T-helper 2 cell treated with Interferon-gamma antibody and Interleukin-4, amounts not matched to agents 5 μg/mL and 100 μg/mL, for 36 hours (primary cell): ENCODE data around the gene STK17A.
"Not testable (repeated sequence)": the region's sequence is repeated elsewhere in the genome, so short reads cannot be mapped to it uniquely, and the experiment has no call there.

Experiments used
- DNase-seq: peaks from one replicate; pipeline ENCODE4 v3.0.0; 2021; ENCODE audit warnings: low spot score
- H3K27ac Mint-ChIP-seq: one replicate; pipeline ENCODE4 v1.8.0; 2021; ENCODE audit warnings: mild to moderate bottlenecking, mixed read lengths
- H3K27me3 Mint-ChIP-seq: one replicate; pipeline ENCODE4 v1.8.0; 2021; ENCODE audit warnings: low read depth, mixed read lengths
- H3K36me3 Mint-ChIP-seq: one replicate; pipeline ENCODE4 v1.8.0; 2021; ENCODE audit warnings: low read depth, mixed read lengths
- H3K4me1 Mint-ChIP-seq: one replicate; pipeline ENCODE4 v1.8.0; 2021; ENCODE audit warnings: low read depth, mixed read lengths
- H3K4me3 Mint-ChIP-seq: one replicate; pipeline ENCODE4 v1.8.0; 2022; ENCODE audit warnings: mild to moderate bottlenecking, moderate library complexity, mixed read lengths
- H3K9me3 Mint-ChIP-seq: one replicate; pipeline ENCODE4 v1.8.0; 2021; ENCODE audit warnings: mixed read lengths

Gene STK17A

DNA sequence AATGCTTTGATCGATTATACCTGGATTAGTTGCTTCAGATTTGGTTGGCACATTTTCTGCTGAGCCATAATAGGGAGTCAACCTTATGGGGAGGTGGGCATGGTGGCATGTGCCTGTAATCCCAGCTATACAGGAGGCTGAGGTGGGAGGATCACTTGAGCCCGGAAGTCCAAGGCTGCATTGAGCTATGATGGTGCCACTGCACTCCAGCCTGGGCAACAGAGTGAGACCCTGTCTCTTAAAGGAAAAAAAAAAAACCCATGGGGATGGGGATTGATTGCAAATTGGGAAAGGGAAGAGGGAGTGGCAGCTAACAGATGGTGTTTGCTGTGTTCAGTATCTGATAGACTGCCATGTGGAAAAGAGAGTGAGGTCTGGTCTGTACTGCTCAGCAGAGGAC, 11.1 kb downstream of the STK17A start:
- no peaks in the 10 kb centered on the region for H3K9me3 Mint-ChIP-seq
- H3K27ac Mint-ChIP-seq = peak overlapping the region; percentile 43
- H3K4me3 Mint-ChIP-seq = peak overlapping the region; percentile 28
- DNase-seq = no peak
- H3K36me3 Mint-ChIP-seq = peaks cover 43% of the 10 kb centered on the region
- H3K4me1 Mint-ChIP-seq = peaks cover 53% of the 10 kb centered on the region
- no peaks in the 10 kb centered on the region for H3K27me3 Mint-ChIP-seq

DNA sequence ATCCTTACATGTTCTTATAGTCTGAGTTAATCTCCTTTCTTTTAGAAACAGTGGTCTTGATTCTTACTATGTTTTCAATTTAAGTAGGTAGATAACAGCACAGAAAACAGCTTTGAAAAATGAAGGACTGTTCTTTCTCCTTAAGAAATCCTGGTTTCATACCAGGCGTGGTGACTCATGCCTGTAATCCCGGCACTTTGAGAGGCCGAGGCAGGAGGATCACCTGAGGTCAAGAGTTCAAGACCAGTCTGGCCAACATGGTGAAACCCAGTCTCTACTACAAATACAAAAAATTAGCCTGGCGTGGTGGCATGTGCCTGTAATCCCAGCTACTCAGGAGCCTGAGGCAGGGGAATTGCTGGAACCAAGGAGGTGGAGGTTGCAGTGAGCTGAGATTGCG, 13.5 kb downstream of the STK17A start:
- H3K27ac Mint-ChIP-seq, H3K4me3 Mint-ChIP-seq, DNase-seq, H3K27me3 Mint-ChIP-seq, H3K9me3 Mint-ChIP-seq: not testable (repeated sequence)
- Mint-ChIP-seq H3K36me3 (peaks cover 43% of the 10 kb centered on the region), H3K4me1 (peaks cover 39% of the 10 kb centered on the region)

DNA sequence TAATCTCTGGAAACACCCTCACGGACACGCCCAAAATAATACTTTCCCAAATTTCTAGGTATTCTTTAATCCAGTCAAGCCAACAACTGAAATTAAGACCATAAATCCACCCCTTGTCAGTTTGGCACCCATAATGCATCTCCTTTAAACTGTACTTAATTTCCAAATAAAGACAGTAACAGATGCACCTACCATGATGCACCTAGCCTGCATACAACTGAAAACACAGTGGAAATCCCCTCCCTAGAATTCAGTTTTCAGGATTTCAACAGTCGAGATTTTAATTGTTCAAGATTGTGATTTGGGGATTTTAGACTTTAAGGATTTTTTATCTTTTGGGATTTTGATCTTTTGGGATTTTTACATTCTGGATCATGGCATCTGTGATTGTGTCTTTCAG, 17.1 kb downstream of the STK17A start:
- H3K4me3 Mint-ChIP-seq = no peak overlapping the region
- peaks cover 7% of the 10 kb centered on the region for H3K9me3 Mint-ChIP-seq
- H3K27ac Mint-ChIP-seq = no peak overlapping the region
- no peak for DNase-seq
- H3K27me3 Mint-ChIP-seq = no peaks in the 10 kb centered on the region
- H3K36me3 Mint-ChIP-seq = peaks cover 37% of the 10 kb centered on the region
- H3K4me1 Mint-ChIP-seq = peaks cover 18% of the 10 kb centered on the region

DNA sequence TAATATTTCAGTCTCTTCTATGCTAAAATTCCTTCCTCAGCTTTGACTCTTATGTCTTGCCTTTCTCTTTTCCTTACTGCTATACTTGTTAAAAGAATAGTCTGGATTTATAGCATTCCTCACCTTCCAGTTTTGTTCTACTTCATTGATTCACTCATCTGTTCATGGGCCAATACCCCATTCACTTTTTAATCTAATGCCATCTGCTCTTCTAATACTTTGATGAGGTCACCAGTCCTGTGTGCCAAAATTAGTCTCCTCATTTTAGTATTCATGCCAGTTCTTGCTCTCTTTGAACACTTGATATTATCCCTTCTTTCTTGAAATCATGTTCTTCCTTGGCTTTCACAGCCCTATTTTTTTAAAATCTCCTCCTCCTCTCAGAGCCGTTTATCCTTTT, 19.3 kb downstream of the STK17A start:
- Mint-ChIP-seq H3K9me3 (peaks cover 7% of the 10 kb centered on the region), H3K4me1 (peaks cover 20% of the 10 kb centered on the region), H3K4me3 (no peak overlapping the region), H3K27me3 (no peaks in the 10 kb centered on the region), H3K27ac (no peak overlapping the region), H3K36me3 (peaks cover 35% of the 10 kb centered on the region)
- DNase-seq = no peak

DNA sequence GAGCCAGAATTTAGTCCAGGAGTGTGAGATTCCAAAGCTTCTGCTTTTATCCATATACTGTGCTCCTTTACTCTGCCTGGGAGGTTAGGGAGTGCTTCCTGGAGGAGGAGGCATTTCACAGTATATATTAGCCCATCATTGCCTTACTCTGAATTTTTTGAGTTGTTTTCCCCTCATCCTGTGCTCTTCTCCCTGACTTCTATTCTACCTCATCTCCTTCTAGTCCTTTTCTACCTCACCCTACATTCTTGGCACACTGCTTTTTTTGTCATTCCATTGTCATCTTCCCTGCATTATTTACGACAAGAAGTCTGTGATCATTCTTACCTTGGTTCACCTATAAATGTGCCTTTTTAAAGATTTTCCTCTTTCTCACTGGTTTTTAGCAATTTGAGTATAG, 21.3 kb downstream of the STK17A start:
- no peaks in the 10 kb centered on the region for H3K27me3 Mint-ChIP-seq
- peaks cover 41% of the 10 kb centered on the region for H3K36me3 Mint-ChIP-seq
- H3K4me1 Mint-ChIP-seq = peaks cover 20% of the 10 kb centered on the region
- no peak overlapping the region for H3K4me3 Mint-ChIP-seq
- H3K27ac Mint-ChIP-seq = no peak overlapping the region
- no peak for DNase-seq
- peaks cover 7% of the 10 kb centered on the region for H3K9me3 Mint-ChIP-seq

DNA sequence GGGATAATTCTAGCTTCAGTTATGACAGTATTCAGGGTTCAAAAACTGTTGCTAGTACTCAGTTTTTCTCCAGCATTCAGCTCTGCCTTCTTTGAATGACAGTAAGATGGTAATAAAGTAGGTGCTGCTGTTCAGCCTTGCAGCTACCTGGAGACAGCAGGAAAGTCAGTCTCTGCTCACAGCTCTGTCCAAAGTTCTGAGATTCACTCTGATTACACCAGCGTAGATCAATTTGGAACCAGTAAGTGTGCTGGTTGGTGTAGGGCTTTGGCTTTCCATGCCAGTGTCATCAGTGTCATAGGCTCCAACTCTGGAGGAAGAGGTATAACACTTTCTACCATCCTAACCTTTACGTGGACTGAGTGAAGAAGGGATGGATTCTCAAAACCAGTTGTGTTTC, 26.2 kb downstream of the STK17A start:
- peaks cover 35% of the 10 kb centered on the region for H3K4me1 Mint-ChIP-seq
- no peak for DNase-seq
- no peaks in the 10 kb centered on the region for H3K27me3 Mint-ChIP-seq
- H3K4me3 Mint-ChIP-seq = no peak overlapping the region
- no peak overlapping the region for H3K27ac Mint-ChIP-seq
- peaks cover 62% of the 10 kb centered on the region for H3K36me3 Mint-ChIP-seq
- peaks cover 7% of the 10 kb centered on the region for H3K9me3 Mint-ChIP-seq

DNA sequence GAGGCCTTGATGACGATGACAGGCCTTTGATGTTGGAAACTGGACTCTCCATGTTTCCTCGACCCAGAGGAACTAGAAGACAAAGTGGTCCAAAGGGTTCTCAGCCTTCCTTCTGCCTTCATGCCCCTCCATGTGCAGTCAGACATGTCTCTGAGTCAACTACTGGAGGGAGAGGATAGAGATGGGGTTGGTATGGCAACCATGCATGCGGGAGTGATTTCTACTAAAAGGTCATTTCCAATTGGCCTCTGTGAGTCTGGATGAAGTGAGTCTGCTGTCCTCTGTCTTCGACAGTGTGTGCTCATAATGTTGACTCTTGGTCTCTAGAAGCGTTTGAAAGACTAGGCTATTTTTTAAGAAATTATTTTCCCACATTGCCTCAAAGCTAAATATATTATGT, 29.2 kb downstream of the STK17A start:
- Mint-ChIP-seq H3K9me3 (no peaks in the 10 kb centered on the region), H3K27me3 (no peaks in the 10 kb centered on the region), H3K27ac (peak overlapping the region; percentile 4), H3K4me3 (peak overlapping the region; percentile 3), H3K36me3 (peaks cover 60% of the 10 kb centered on the region), H3K4me1 (peaks cover 26% of the 10 kb centered on the region)
- DNase-seq = no peak

DNA sequence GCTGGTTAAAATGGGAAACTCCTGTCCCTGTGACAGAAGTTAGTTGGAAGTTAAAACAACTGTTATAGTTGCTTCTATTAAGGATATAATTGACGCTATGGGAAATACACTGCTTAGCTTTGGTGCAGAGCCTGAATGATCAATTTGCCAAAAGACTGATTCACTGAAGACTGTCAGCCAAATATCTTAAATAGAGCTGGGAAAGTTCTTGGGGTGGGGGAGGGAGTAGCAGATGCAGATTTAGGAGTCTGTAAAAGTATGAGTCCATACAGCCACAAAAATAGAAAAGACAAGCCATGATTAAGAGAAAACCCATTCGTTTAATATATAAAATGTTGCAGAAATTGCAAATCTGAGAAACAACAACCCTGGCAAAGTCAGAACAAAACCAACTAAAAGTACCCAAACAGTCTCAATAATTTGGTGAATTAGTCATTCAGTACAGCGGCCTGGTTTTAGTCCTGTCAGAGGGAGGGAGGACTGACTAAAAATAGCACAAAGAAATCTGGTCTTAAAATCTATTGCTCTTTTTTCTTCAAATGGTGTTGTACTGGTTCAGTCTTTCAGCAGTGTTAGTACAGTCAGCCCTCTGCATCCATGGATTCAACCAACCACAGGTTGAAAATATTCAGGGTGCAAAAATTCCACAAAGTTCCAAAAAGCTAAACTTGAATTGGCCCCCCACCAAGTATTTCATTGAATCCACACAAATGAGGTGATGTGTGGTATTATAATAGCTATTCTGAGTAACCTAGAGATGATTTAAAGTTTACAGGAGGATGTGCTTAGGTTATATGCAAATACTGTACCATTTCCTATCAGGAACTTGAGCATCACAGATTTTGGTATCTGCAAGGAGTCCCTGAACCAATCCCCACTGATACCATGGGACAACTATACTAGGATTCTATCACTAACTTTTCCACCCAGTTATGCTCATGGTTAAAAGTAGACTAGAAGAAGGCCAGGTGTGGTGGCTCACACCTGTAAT, 30.0 kb downstream of the STK17A start:
- peaks cover 26% of the 10 kb centered on the region for H3K4me1 Mint-ChIP-seq
- peak; percentile 23 for DNase-seq
- no peaks in the 10 kb centered on the region for H3K9me3 Mint-ChIP-seq
- no peaks in the 10 kb centered on the region for H3K27me3 Mint-ChIP-seq
- H3K27ac Mint-ChIP-seq = peak overlapping the region; percentile 68
- peaks cover 60% of the 10 kb centered on the region for H3K36me3 Mint-ChIP-seq
- peak overlapping the region; percentile 18 for H3K4me3 Mint-ChIP-seq

DNA sequence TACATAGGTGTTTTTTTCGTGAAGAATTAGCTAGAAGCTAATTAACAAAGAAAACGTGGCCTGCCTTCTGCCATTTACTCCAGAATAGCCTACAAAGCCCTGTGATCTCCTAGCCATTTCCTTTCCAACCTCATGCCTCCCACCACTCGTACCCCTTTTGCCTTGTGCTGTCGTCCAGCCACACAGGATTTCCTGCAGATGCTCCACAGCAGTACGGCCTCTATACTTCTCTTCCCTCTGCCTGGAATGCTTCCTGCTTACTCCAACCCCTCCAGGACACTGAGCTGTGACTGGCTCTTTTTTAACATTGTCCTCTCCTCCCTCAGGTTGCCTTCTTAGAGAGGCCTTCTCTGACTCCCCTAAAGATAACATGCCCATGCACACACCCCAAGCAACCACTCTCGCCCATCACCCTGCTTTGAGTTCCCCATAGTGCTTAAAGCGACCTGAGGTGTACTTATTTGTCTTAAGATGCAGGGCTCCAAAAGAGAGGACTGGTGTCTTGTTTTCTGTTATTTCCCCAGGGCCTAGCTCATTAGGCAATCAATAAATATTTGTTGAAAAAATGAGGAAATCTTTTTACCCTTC, 32.7 kb downstream of the STK17A start:
- Mint-ChIP-seq H3K27ac (peak overlapping the region; percentile 42), H3K27me3 (no peaks in the 10 kb centered on the region), H3K4me3 (no peak overlapping the region), H3K4me1 (peaks cover 28% of the 10 kb centered on the region), H3K9me3 (no peaks in the 10 kb centered on the region), H3K36me3 (peaks cover 40% of the 10 kb centered on the region)
- no peak for DNase-seq

DNA sequence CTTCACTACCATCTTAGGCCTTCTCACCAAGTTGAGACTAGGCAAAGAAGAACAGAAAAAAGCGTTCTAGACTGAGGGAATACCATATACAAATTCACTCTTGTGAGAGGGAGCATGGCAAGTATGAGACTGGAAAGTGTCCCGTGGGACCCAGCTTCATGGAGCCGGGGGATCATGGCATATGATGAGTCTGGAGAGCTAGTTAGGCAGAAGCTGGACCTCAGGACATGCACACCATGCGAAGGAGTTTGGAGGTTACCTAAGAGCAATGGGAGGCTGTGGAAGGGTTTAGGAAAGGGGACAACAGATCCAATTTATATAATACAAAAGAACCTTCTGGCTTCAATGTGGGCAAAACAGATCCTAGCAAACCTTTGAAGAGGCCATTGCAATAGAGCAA, 34.1 kb downstream of the STK17A start:
- Mint-ChIP-seq H3K27ac (no peak overlapping the region), H3K4me1 (peaks cover 32% of the 10 kb centered on the region), H3K27me3 (no peaks in the 10 kb centered on the region), H3K4me3 (no peak overlapping the region), H3K9me3 (no peaks in the 10 kb centered on the region), H3K36me3 (peaks cover 44% of the 10 kb centered on the region)
- no peak for DNase-seq

DNA sequence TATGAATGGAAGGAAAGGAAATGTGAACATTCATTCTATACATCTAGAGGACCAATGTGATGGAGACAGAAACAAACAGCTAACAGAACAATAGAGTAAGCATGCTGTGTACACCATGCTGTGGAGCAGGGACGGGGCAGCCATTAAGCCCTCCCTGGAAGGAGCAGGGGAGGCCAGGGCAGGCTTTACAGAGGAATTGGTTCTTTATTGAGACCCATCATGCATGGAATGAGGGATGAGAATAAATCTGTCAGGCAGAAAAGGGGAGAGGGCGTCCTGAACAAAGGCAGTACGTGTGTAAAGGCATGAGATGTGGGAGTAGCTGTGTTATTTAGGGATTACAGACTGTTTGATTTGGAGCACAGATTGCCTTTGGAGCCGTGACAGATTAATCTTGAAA, 35.2 kb downstream of the STK17A start:
- Mint-ChIP-seq H3K4me1 (peaks cover 33% of the 10 kb centered on the region), H3K4me3 (no peak overlapping the region), H3K27me3 (no peaks in the 10 kb centered on the region), H3K27ac (no peak overlapping the region), H3K9me3 (no peaks in the 10 kb centered on the region), H3K36me3 (peaks cover 45% of the 10 kb centered on the region)
- no peak for DNase-seq

DNA sequence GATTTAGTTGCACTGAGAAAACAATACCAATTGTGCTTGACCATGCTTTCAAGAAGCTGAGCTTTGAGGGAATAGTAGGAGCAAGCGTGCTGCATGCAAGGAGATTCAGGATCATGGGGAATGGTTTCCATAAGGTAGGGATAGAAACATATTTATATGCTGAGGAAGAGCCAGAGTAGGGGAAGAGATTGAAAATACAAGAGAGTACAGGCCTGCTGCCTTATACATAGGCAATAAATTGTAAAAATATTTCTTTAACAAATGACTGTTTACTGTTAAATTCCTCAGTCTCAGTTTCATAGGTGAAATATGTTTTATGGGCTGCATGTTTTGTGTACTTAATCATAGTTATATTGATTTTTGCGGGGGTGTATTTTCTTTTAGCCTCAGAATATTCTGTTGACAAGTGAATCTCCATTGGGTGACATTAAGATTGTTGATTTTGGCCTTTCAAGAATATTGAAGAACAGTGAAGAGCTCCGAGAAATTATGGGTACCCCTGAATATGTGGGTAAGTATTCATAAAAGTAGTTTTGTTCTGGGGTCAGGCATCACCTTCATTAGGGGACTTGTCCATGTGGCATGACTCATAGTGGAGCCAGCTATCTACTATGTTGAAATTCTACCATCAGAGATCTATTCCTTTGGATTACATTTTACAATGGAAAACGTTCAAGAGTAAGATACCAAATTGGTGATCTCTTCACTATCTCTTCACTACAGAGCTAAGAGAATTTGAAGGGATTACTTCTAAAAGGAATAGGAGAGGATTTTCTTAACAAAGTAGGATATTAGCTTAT, 36.5 kb downstream of the STK17A start:
- Mint-ChIP-seq H3K4me3 (no peak overlapping the region), H3K9me3 (no peaks in the 10 kb centered on the region), H3K4me1 (peaks cover 34% of the 10 kb centered on the region)

DNA sequence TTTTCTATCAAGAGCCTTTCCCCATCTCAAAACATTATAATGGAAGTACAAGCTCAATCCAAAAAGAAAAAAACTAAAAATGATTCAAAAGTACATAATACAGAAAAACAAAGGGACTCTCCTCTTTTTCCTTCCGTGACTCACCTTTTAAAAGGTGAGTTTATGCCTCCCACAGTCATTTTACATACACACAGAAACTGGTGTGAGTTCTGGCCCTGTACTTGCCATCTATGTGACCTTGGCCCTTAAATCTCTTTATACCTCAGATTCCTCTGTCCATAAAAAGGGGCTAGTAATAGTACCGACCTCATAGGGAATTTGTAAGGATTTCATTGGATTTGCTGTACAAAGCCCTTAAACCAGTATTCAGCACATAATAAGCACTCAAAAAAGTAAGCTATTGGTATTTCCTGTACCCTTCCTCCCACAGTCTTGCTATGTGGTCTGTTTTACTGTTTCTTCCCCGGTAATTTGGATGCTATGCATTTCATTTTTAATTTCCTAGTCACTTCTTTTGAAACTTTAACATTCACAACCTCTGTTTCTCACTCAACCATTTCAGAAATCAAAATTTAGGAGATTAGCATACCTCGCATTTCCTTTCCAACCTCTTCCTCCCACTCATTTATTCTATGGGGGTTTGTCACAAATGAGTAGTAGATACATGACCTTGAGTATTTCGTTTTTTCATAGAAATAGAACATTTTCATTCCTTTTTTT, 39.0 kb downstream of the STK17A start:
- Mint-ChIP-seq H3K36me3 (peaks cover 52% of the 10 kb centered on the region), H3K4me3 (peak overlapping the region; percentile 3)

More for the DNA sequence above, 36.5 kb downstream of the STK17A start:
- DNase-seq = no peak
- Mint-ChIP-seq H3K36me3 (peaks cover 45% of the 10 kb centered on the region), H3K27ac (no peak overlapping the region), H3K27me3 (no peaks in the 10 kb centered on the region)

More for the DNA sequence above, 39.0 kb downstream of the STK17A start:
- Mint-ChIP-seq H3K9me3 (no peaks in the 10 kb centered on the region), H3K27ac (peak overlapping the region; percentile 58), H3K27me3 (no peaks in the 10 kb centered on the region), H3K4me1 (peaks cover 47% of the 10 kb centered on the region)
- DNase-seq = no peak
